Measurements from ENCODE around the gene SAP130. TPM values are rescaled to one million over a fixed set of nuclear protein-coding genes. Genes with fewer than 3 reads are reported as not detected.
A peak's percentile ranks its signal among the peaks of the same experiment; 100 is the strongest.

SAP130 gene
- total RNA-seq, 1 donor from 2014 or later = 14.2 TPM

GRCh38 chr2:127901339-127902056, 126.4 kb downstream of the SAP130 start:
- peaks cover 9% of the 10 kb centered on the region for H3K4me1 ChIP-seq
- H3K27ac ChIP-seq (replicated peaks) = peak overlapping the region; percentile 75
- peak overlapping the region; percentile 30 for H3K4me3 ChIP-seq
- intact Hi-C loops (cut with micrococcal nuclease) = no loop called here
- peaks cover 13% of the 10 kb centered on the region for H3K27me3 ChIP-seq (ENCODE audit: low read depth)
- no peaks in the 10 kb centered on the region for H3K9me3 ChIP-seq (replicated peaks)
- peak; percentile 67 for DNase-seq
- H3K36me3 ChIP-seq = no peaks in the 10 kb centered on the region
- TF ChIP-seq, protein P1, sequence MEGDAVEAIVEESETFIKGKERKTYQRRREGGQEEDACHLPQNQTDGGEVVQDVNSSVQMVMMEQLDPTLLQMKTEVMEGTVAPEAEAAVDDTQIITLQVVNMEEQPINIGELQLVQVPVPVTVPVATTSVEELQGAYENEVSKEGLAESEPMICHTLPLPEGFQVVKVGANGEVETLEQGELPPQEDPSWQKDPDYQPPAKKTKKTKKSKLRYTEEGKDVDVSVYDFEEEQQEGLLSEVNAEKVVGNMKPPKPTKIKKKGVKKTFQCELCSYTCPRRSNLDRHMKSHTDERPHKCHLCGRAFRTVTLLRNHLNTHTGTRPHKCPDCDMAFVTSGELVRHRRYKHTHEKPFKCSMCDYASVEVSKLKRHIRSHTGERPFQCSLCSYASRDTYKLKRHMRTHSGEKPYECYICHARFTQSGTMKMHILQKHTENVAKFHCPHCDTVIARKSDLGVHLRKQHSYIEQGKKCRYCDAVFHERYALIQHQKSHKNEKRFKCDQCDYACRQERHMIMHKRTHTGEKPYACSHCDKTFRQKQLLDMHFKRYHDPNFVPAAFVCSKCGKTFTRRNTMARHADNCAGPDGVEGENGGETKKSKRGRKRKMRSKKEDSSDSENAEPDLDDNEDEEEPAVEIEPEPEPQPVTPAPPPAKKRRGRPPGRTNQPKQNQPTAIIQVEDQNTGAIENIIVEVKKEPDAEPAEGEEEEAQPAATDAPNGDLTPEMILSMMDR (IDR thresholded peaks at IDR 0.05; ENCODE audit: borderline replicate concordance) = no peak

GRCh38 chr2:127897531-127898211, 130.2 kb downstream of the SAP130 start:
- no peaks in the 10 kb centered on the region for H3K9me3 ChIP-seq (replicated peaks)
- intact Hi-C loops (cut with micrococcal nuclease) = no loop called here
- no peak for DNase-seq
- no peaks in the 10 kb centered on the region for H3K27me3 ChIP-seq (ENCODE audit: low read depth)
- TF ChIP-seq, protein P1 (IDR thresholded peaks at IDR 0.05; ENCODE audit: borderline replicate concordance) = no peak
- H3K36me3 ChIP-seq = no peaks in the 10 kb centered on the region
- H3K4me1 ChIP-seq = peaks cover 19% of the 10 kb centered on the region
- H3K4me3 ChIP-seq = no peak overlapping the region
- no peak overlapping the region for H3K27ac ChIP-seq (replicated peaks)

- Histone ChIP-seq H3K9me3 (replicated peaks) (no peaks in the 10 kb centered on the region), H3K27ac (replicated peaks) (peak overlapping the region; percentile 77), H3K4me3 (peak overlapping the region; percentile 34), H3K36me3 (no peaks in the 10 kb centered on the region), H3K4me1 (peaks cover 12% of the 10 kb centered on the region), H3K27me3 (ENCODE audit: low read depth) (no peaks in the 10 kb centered on the region)
- no peak for DNase-seq
- intact Hi-C loops (cut with micrococcal nuclease) = no loop called here
- TF ChIP-seq, protein P1 (IDR thresholded peaks at IDR 0.05; ENCODE audit: borderline replicate concordance) = no peak
These were observed 134.4 kb downstream of the SAP130 start for GRCh38 chr2:127893494-127893893.

DNA sequence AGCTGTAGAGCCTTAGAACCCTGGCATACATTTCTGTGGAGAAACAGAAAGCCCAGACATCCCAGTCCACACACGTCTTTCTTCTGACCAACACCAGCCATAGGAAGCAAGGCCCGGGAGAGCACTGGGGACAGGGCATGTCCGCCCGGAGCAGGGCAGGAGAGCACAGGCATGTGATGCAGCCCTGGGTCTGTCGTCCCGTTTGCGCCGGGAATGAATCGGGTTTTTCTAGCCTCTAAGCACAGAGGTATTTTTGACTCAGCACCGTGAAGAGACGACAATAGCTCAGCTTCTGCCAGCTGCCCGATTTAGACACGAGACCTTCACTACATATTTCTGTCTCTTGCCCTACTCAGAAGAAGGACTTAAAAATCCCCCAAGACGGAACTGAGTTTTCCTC, 134.8 kb downstream of the SAP130 start:
- TF ChIP-seq, protein P1 (IDR thresholded peaks at IDR 0.05; ENCODE audit: borderline replicate concordance) = no peak
- Histone ChIP-seq H3K36me3 (no peaks in the 10 kb centered on the region), H3K4me3 (peak overlapping the region; percentile 34), H3K27ac (replicated peaks) (peak overlapping the region; percentile 77), H3K4me1 (peaks cover 15% of the 10 kb centered on the region), H3K27me3 (ENCODE audit: low read depth) (no peaks in the 10 kb centered on the region), H3K9me3 (replicated peaks) (no peaks in the 10 kb centered on the region)
- peak; percentile 18 for DNase-seq
- intact Hi-C loops (cut with micrococcal nuclease) = no loop called here

GRCh38 chr2:127891811-127892210, 136.0 kb downstream of the SAP130 start:
- H3K27me3 ChIP-seq (ENCODE audit: low read depth) = no peaks in the 10 kb centered on the region
- H3K36me3 ChIP-seq = no peaks in the 10 kb centered on the region
- no peak for DNase-seq
- TF ChIP-seq, protein P1 (IDR thresholded peaks at IDR 0.05; ENCODE audit: borderline replicate concordance) = no peak
- no peaks in the 10 kb centered on the region for H3K9me3 ChIP-seq (replicated peaks)
- no peak overlapping the region for H3K4me3 ChIP-seq
- H3K4me1 ChIP-seq = peaks cover 26% of the 10 kb centered on the region
- intact Hi-C loops (cut with micrococcal nuclease) = no loop called here
- H3K27ac ChIP-seq (replicated peaks) = no peak overlapping the region

Other genes starting within 250 kb of the SAP130 start
- gene WDR33, start 216.9 kb downstream of the SAP130 start, total RNA-seq = 38.9 TPM
- 19.4 TPM for gene POLR2D, start 169.9 kb downstream of the SAP130 start, total RNA-seq
- gene AMMECR1L, start 142.1 kb downstream of the SAP130 start, total RNA-seq = 9.7 TPM
- 30.3 TPM for gene UGGT1, start 63.1 kb upstream of the SAP130 start, total RNA-seq